Fibroblast of pulmonary artery (primary cell): ENCODE measurements around the gene GLI2.

Experiments used
- DNase-seq: peaks from one replicate; pipeline ENCODE4 v3.0.0-alpha.2; 2010; ENCODE audit warnings: low read depth
- H3K4me3 ChIP-seq: replicated peaks from 2 replicates; pipeline ENCODE4 v1.5.1; 2011; ENCODE audit warnings: low read depth, mild to moderate bottlenecking, control low read depth, low read length, moderate library complexity
- CTCF ChIP-seq: IDR thresholded peaks from 2 replicates; pipeline ENCODE4 v1.5.1; 2011; ENCODE audit warnings: mild to moderate bottlenecking, control low read depth, low read length, inconsistent platforms; ENCODE audit errors: missing control alignments

The GLI2 gene

GRCh38 chr2:120761164-120761861 is 25.6 kb downstream of the GLI2 start:
- no peak for TF ChIP-seq CTCF
- no peak overlapping the region for H3K4me3 ChIP-seq
- DNase-seq = no peak

- no peak for DNase-seq
- no peak for TF ChIP-seq CTCF
- H3K4me3 ChIP-seq = no peak overlapping the region
These were observed 26.2 kb downstream of the GLI2 start for GRCh38 chr2:120761911-120762310.

DNA sequence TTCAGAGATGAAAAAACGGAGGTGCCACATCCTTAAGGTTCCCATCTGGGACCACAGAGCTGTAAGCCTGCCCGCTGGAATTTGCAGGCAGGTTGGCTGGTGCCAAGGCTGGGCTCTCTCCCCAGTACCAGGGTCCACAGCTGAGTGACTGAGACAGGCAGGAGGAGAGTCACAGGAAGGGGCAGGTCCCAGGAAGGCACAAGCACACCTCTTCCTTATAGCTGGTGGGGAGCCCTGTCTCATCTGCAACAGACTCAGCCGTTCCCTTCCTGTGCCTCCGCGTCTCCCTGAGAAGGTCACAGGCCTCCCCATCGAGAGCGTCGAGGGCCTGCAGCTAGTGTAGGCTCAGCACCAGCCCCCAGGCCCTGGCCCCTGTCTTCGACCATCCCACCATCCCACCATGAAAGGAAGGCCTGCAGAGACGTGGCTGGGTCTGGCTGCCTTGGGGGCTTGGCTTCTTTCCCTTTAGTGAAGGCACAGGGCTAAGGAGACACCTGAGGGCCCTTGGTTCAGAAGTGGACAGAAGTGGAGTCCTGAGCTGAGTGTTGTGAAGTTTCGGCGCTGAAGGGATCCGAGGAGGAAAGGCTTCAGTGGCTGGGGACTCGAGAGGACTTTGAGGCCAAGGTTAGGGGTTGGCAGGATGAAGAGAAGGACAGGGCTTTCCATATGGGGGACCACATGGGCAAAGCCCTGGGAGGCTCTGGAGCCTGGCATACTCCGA is 26.8 kb downstream of the GLI2 start:
- TF ChIP-seq CTCF = no peak
- H3K4me3 ChIP-seq = no peak overlapping the region
- no peak for DNase-seq

DNA sequence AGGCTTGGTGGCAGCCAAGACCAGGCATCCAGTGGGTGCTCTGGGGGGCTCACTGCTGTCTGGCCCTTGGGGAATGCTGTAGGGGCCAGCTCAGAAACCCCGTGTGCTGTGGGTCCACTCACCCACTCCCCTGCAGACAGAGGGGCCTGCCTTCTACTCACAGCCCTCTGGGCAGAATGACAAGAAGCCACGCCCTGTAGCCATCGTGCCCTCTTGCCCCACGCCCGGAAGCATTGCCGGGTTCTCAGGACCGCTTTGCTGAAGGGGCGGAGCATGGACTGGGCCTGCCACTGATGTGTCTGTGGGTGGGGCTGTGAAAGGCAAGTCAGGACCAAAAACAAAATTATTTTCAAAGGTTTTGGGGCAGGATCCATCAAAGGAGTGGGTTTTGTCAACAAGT is 27.8 kb downstream of the GLI2 start:
- no peak for TF ChIP-seq CTCF
- DNase-seq = peak; percentile 40
- H3K4me3 ChIP-seq = no peak overlapping the region

DNA sequence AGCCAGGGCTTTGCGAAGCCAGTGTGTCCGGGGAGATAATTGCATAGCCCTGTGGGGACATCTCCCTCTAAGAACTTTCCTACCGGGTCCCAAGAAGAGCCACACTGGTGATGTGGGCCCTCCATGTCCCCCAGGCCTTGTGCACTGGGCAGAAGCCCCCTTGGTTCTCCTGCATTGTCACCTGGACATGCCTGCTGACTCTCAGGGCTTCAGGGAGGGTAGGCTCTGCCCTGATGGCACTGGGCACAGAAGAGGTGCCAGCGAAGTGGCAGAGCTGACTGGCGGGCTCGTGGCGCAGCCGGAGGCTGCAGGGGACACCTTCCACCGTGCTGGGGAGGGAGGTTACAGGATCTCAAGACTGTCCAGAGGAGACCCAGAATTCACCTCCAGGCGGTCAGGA is 28.3 kb downstream of the GLI2 start:
- H3K4me3 ChIP-seq = no peak overlapping the region
- no peak for DNase-seq
- TF ChIP-seq CTCF = no peak

DNA sequence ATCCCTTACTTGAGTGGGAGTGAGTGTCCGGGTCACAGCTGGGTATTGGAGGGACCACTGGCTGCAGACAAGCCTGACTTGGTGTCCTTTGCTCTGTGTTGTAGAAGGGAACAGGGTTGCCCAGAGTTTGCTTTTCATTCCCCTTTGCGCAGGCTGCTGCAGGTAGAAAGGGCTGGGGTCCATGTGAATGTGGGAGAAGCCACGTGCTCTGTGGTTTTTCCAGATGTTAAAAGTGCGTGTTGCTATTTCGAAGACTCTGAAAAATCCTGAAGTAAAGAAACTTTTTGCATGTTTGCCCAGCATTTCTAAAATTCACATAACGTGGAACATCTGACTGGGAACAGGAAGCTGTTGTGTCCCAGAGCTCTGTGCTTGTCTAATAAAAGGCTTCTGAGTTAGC is 28.8 kb downstream of the GLI2 start:
- no peak for DNase-seq
- no peak for TF ChIP-seq CTCF
- no peak overlapping the region for H3K4me3 ChIP-seq
